Measurements from ENCODE around the gene IPO9. TPM values are rescaled to one million over a fixed set of nuclear protein-coding genes. Genes with fewer than 3 reads are reported as not detected.
"Not testable (repeated sequence)": the region's sequence is repeated elsewhere in the genome, so short reads cannot be mapped to it uniquely, and the experiment has no call there.

IPO9 gene
- total RNA-seq, 2 experiments from 2014 or later: 64.6 to 67.5 TPM

- ChIA-PET CTCF (interaction anchor here (1.3 to 2.5 kb wide), 7 partner anchors 9 to 316 kb away, joined by 3 to 13 read pairs (median 7); no protein-coding TSS in a partner anchor), POLR2A (interaction anchor here (1.2 to 1.5 kb wide), 3 partner anchors 12 to 21 kb away, joined by 4 to 7 read pairs (median 5); no protein-coding TSS in a partner anchor)
- Mint-ChIP-seq H3K9me3 (no peaks in the 10 kb centered on the region), H3K27ac (peak overlapping the region; percentile 83), H3K27me3 (no peaks in the 10 kb centered on the region), H3K4me3 (peak overlapping the region; percentile 95), H3K36me3 (ENCODE audit: low read depth) (peaks cover 19% of the 10 kb centered on the region), H3K4me1 (ENCODE audit: low read depth) (peaks cover 38% of the 10 kb centered on the region)
- intact Hi-C loops (cut with micrococcal nuclease): no loop called here
- DNase-seq: no peak
- ATAC-seq: no peak
- TF ChIP-seq CTCF (IDR thresholded peaks at IDR 0.05): no peak
These were observed 639 bp upstream of the IPO9 start for GRCh38 chr1:201828217-201828819.

- Mint-ChIP-seq H3K4me1 (ENCODE audit: low read depth) (peaks cover 55% of the 10 kb centered on the region), H3K27me3 (no peaks in the 10 kb centered on the region)
- POLR2A ChIA-PET: no interaction called here
These were observed 2.4 kb downstream of the IPO9 start for GRCh38 chr1:201831371-201831770.

GRCh38 chr1:201834621-201835020 is 5.7 kb downstream of the IPO9 start:
- Mint-ChIP-seq H3K4me3 (no peak overlapping the region), H3K4me1 (ENCODE audit: low read depth) (peaks cover 63% of the 10 kb centered on the region), H3K9me3 (no peaks in the 10 kb centered on the region), H3K27ac (no peak overlapping the region), H3K36me3 (ENCODE audit: low read depth) (peaks cover 47% of the 10 kb centered on the region), H3K27me3 (no peaks in the 10 kb centered on the region)
- POLR2A ChIA-PET: no interaction called here
- TF ChIP-seq CTCF (IDR thresholded peaks at IDR 0.05): no peak
- CTCF ChIA-PET: no interaction called here
- DNase-seq (no peak), ATAC-seq (no peak)
- intact Hi-C loops (cut with micrococcal nuclease): no loop called here

More at GRCh38 chr1:201831371-201831770, 2.4 kb downstream of the IPO9 start:
- Mint-ChIP-seq H3K4me3 (peak overlapping the region; percentile 95), H3K9me3 (no peaks in the 10 kb centered on the region), H3K27ac (no peak overlapping the region), H3K36me3 (ENCODE audit: low read depth) (peaks cover 33% of the 10 kb centered on the region)
- no peak for ATAC-seq
- DNase-seq: no peak
- CTCF ChIA-PET: no interaction called here
- intact Hi-C loops (cut with micrococcal nuclease): no loop called here
- TF ChIP-seq CTCF (IDR thresholded peaks at IDR 0.05): no peak

GRCh38 chr1:201838381-201838780 is 9.4 kb downstream of the IPO9 start:
- Mint-ChIP-seq H3K36me3 (ENCODE audit: low read depth) (peaks cover 32% of the 10 kb centered on the region), H3K27me3 (no peaks in the 10 kb centered on the region), H3K27ac (no peak overlapping the region), H3K4me3 (no peak overlapping the region), H3K4me1 (ENCODE audit: low read depth) (peaks cover 46% of the 10 kb centered on the region), H3K9me3 (no peaks in the 10 kb centered on the region)
- intact Hi-C loops (cut with micrococcal nuclease): no loop called here
- CTCF ChIA-PET: interaction anchor here (1.0 to 2.6 kb wide), 3 partner anchors 8 to 326 kb away, joined by 3 to 10 read pairs (median 3); no protein-coding TSS in a partner anchor
- ATAC-seq (no peak), DNase-seq (no peak)
- POLR2A ChIA-PET: interaction anchor here (0.6 to 1.2 kb wide), 3 partner anchors 9 to 42 kb away, joined by 3 to 4 read pairs (median 4); no protein-coding TSS in a partner anchor
- TF ChIP-seq CTCF (IDR thresholded peaks at IDR 0.05): no peak

- H3K27ac Mint-ChIP-seq; H3K27me3 Mint-ChIP-seq; H3K4me3 Mint-ChIP-seq; ATAC-seq; intact Hi-C loops (cut with micrococcal nuclease); DNase-seq; H3K9me3 Mint-ChIP-seq: not testable (repeated sequence)
- peaks cover 32% of the 10 kb centered on the region for H3K36me3 Mint-ChIP-seq (ENCODE audit: low read depth)
- POLR2A ChIA-PET: interaction anchor here (1.2 kb wide), 1 partner anchor 9 kb away, joined by 3 read pairs; no protein-coding TSS in a partner anchor
- H3K4me1 Mint-ChIP-seq (ENCODE audit: low read depth): peaks cover 47% of the 10 kb centered on the region
- CTCF ChIA-PET: interaction anchor here (1.0 kb wide), 1 partner anchor 327 kb away, joined by 3 read pairs; no protein-coding TSS in a partner anchor
These were observed 10.1 kb downstream of the IPO9 start for GRCh38 chr1:201839089-201839488.

Data from activated CD8-positive, alpha-beta T cell treated with anti-CD3 and anti-CD28 coated beads for 36 hours (primary cell).